A549 (cell line): Measurements from ENCODE around the gene PDGFD. TPM values are rescaled to one million over a fixed set of nuclear protein-coding genes. Genes with fewer than 3 reads are reported as not detected.

Experiments
- ATAC-seq, 2 experiments: fragments of 200-7000 bp in 1 of 2; fragments of >200 bp in 1 of 2; cut with Nextera tagmentation in 1 of 2; cut with Tn5 transposase in 1 of 2; 3 replicates each; pipeline versions ENCODE4 v1.8.0 to v1.9.1; 2018 to 2020; ENCODE audit warnings: mild to moderate bottlenecking in 1 of 2, moderate library complexity in 1 of 2
- CTCF ChIA-PET: fragments of 300-600 bp; sonication (Branson Sonifier 250); formaldehyde crosslinking; extraction: SDS; loops from one replicate; lab custom pipeline; 2021; ENCODE audit warnings: antibody characterized with exemption, inconsistent platforms; lab: Yijun Ruan, JAX
- POLR2A ChIA-PET: fragments of 350-600 bp; formaldehyde crosslinking; extraction: SDS; loops from one replicate; lab custom pipeline; 2021; ENCODE audit warnings: antibody characterized with exemption, inconsistent platforms; lab: Yijun Ruan, JAX
- DNase-seq, 2 experiments: peaks; one replicate each; pipeline versions ENCODE4 v3.0.0 to v3.0.0-alpha.2; 2011 to 2016; ENCODE audit warnings: low read depth in 1 of 2, low spot score in 1 of 2
- FAIRE-seq: peaks from 2 replicates; lab custom pipeline; 2011; peaks lifted over from hg19 to GRCh38; lab: Jason Lieb, UNC
- H3K27ac ChIP-seq, 2 experiments: fragments of >200 bp; sonication (Bioruptor Twin); formaldehyde crosslinking; 3 replicates each; pipeline ENCODE4 v1.5.1; 2016 to 2017
- H3K4me1 ChIP-seq: fragments of >200 bp; sonication (Bioruptor Twin); formaldehyde crosslinking; 3 replicates; pipeline ENCODE4 v1.6.1; 2016
- H3K4me2 ChIP-seq: fragments of >200 bp; sonication (Bioruptor Twin); formaldehyde crosslinking; 3 replicates; pipeline ENCODE4 v1.6.1; 2016
- H3K4me3 ChIP-seq: fragments of >200 bp; sonication (Bioruptor Twin); formaldehyde crosslinking; 3 replicates; pipeline ENCODE4 v1.5.1; 2016
- H3K9me3 ChIP-seq: fragments of >200 bp; sonication (Bioruptor Twin); formaldehyde crosslinking; 3 replicates; pipeline ENCODE4 v1.6.1; 2016
- BCL3 ChIP-seq: fragments of >200 bp; sonication (Bioruptor Twin); formaldehyde crosslinking; IDR thresholded peaks from 3 replicates; pipeline ENCODE4 v1.6.1; 2016
- CBX8 ChIP-seq: fragments of 200-600 bp; sonication (generic); IDR thresholded peaks from 2 replicates; pipeline ENCODE4 v1.6.1; 2016
- CEBPB ChIP-seq, 2 experiments: fragments of >200 bp in 1 of 2; sonication (Bioruptor Twin) in 1 of 2; formaldehyde crosslinking in 1 of 2; IDR thresholded peaks; 2 replicates each; pipeline ENCODE4 v1.6.1; 2012 to 2016
- CHD4 ChIP-seq: fragments of 200-600 bp; sonication (generic); IDR thresholded peaks from 2 replicates; pipeline ENCODE4 v1.6.1; 2016; ENCODE audit warnings: antibody characterized with exemption, mild to moderate bottlenecking, borderline replicate concordance
- E2F6 ChIP-seq: IDR thresholded peaks from 2 replicates; pipeline ENCODE4 v1.6.1; 2012; ENCODE audit warnings: low read depth, borderline replicate concordance
- ELK1 ChIP-seq: fragments of 150-350 bp; IDR thresholded peaks from 2 replicates; pipeline ENCODE4 v1.6.1; 2014; ENCODE audit warnings: low read depth, mild to moderate bottlenecking, low read length
- EP300 ChIP-seq, 2 experiments: fragments of >200 bp; sonication (Bioruptor Twin); formaldehyde crosslinking; IDR thresholded peaks; 2 replicates in 1 of 2; 3 replicates in 1 of 2; pipeline ENCODE4 v1.6.1; 2016 to 2017
- ESRRA ChIP-seq: fragments of 150-350 bp; IDR thresholded peaks from 2 replicates; pipeline ENCODE4 v1.6.1; 2014; ENCODE audit warnings: mild to moderate bottlenecking, low read length, borderline replicate concordance
- HMGXB4 ChIP-seq: fragments of 250-450 bp; sonication (Bioruptor Pico); IDR thresholded peaks from 2 replicates; pipeline ENCODE4 v1.5.0; 2021; ENCODE audit warnings: mild to moderate bottlenecking, moderate library complexity, borderline replicate concordance
- HOXB13 ChIP-seq: fragments of 250-450 bp; sonication (Bioruptor Pico); IDR thresholded peaks from 2 replicates; pipeline ENCODE4 v1.5.0; 2020; ENCODE audit warnings: low read depth, mild to moderate bottlenecking, moderate library complexity
- JUNB ChIP-seq: fragments of >200 bp; sonication (Bioruptor Twin); formaldehyde crosslinking; IDR thresholded peaks from 2 replicates; pipeline ENCODE4 v1.6.1; 2016
- KDM5A ChIP-seq: fragments of 200-600 bp; sonication (generic); IDR thresholded peaks from 2 replicates; pipeline ENCODE4 v1.6.1; 2016; ENCODE audit warnings: antibody characterized with exemption, mild to moderate bottlenecking
- MAFK ChIP-seq: fragments of 450-650 bp; IDR thresholded peaks from 2 replicates; pipeline ENCODE4 v1.6.1; 2014; ENCODE audit not compliant: partially characterized antibody
- MYC ChIP-seq: IDR thresholded peaks from 2 replicates; pipeline ENCODE4 v1.6.1; 2012; ENCODE audit warnings: mild to moderate bottlenecking, inconsistent platforms, low read length, improper control_type of control experiment, borderline replicate concordance
- NFE2L2 ChIP-seq: fragments of 150-350 bp; conservative IDR thresholded peaks from 2 replicates; pipeline ENCODE4 v1.6.1; 2014; ENCODE audit warnings: low read length
- NR3C1 ChIP-seq: fragments of >200 bp; sonication (Bioruptor Twin); formaldehyde crosslinking; IDR thresholded peaks from 3 replicates; pipeline ENCODE4 v1.6.1; 2017
- PBX3 ChIP-seq: IDR thresholded peaks from 2 replicates; pipeline ENCODE4 v1.6.1; 2012
- RCOR1 ChIP-seq: fragments of 150-350 bp; IDR thresholded peaks from 2 replicates; pipeline ENCODE4 v1.6.1; 2014; ENCODE audit warnings: antibody characterized with exemption, low read length, low read depth
- SMC3 ChIP-seq: fragments of >200 bp; sonication (Bioruptor Twin); formaldehyde crosslinking; IDR thresholded peaks from 3 replicates; pipeline ENCODE4 v1.6.1; 2018; ENCODE audit warnings: inconsistent platforms
- SREBF2 ChIP-seq: fragments of 450-650 bp; IDR thresholded peaks from 2 replicates; pipeline ENCODE4 v1.6.1; 2014; ENCODE audit warnings: mild to moderate bottlenecking, moderate library complexity
- TFCP2L1 ChIP-seq: fragments of 250-450 bp; sonication (Bioruptor Pico); IDR thresholded peaks from 2 replicates; pipeline ENCODE4 v1.5.0; 2021; ENCODE audit warnings: mild to moderate bottlenecking
- ZC3H11A ChIP-seq: fragments of 450-650 bp; IDR thresholded peaks from 2 replicates; pipeline ENCODE4 v1.6.1; 2014; ENCODE audit warnings: antibody characterized with exemption, mild to moderate bottlenecking
- ZFP36 ChIP-seq: fragments of 450-650 bp; IDR thresholded peaks from 2 replicates; pipeline ENCODE4 v1.6.1; 2014; ENCODE audit warnings: borderline replicate concordance; ENCODE audit not compliant: partially characterized antibody
- ZSCAN20 ChIP-seq: fragments of 250-450 bp; sonication (Bioruptor Pico); IDR thresholded peaks from 2 replicates; pipeline ENCODE4 v1.8.0; 2022; ENCODE audit warnings: mild to moderate bottlenecking, moderate library complexity
- WGBS: methylation state at CpG from one replicate; pipeline ENCODE4 v1.1.6; 2017; ENCODE audit errors: missing lambda C conversion rate; 5-methylcytosine and 5-hydroxymethylcytosine counted together
- polyA plus RNA-seq, 4 experiments: library from polyadenylated mRNA; depleted of rRNA in 3 of 4; stranded (reverse); fragments of >200 nt; fragmentation: RNase III in 1 of 4; extraction: RNeasy Plus Mini Kit Qiagen cat#74134 plus additional on column Dnase treatment in 1 of 4; gene quantifications; 2 replicates in 3 of 4; 3 replicates in 1 of 4; pipeline ENCODE4 v1.2.3, GENCODE V29; 2011 to 2017

PDGFD gene
- polyA plus RNA-seq, 2 of the 4 experiments (the other 2 are of a cell fraction) = 11.1 to 29.7 TPM

GRCh38 chr11:104057908-104058307, 106.0 kb downstream of the PDGFD start:
- no peak overlapping the region for H3K27ac ChIP-seq
- ATAC-seq = no peak
- H3K4me1 ChIP-seq = 0 out of 3 replicates have a peak, but pooled peaks cover 6% of the 10 kb centered on the region
- DNase-seq = no peak
- FAIRE-seq = no peak
- no peak overlapping the region for H3K4me3 ChIP-seq
- H3K4me2 ChIP-seq = no peak overlapping the region
- ChIA-PET CTCF (no interaction called here), POLR2A (no interaction called here)
- H3K9me3 ChIP-seq = no peaks in the 10 kb centered on the region
- 92% methylated on average over 5 of the region's 5 CpGs for WGBS
- TF ChIP-seq MAFK (peak; percentile 36), EP300 (IDR thresholded peaks at IDR 0.05) (no peak)

- H3K27ac ChIP-seq = no peak overlapping the region
- FAIRE-seq (no peak), DNase-seq (no peak), ATAC-seq (no peak)
- 0 out of 3 replicates have a peak, but pooled peaks cover 6% of the 10 kb centered on the region for H3K4me1 ChIP-seq
- no peak overlapping the region for H3K4me3 ChIP-seq
- H3K9me3 ChIP-seq = no peaks in the 10 kb centered on the region
- ChIA-PET POLR2A (no interaction called here), CTCF (no interaction called here)
- H3K4me2 ChIP-seq = no peak overlapping the region
- TF ChIP-seq ESRRA (no peak), SREBF2 (no peak), E2F6 (no peak), MYC (no peak), ZFP36 (no peak), ZSCAN20 (no peak), RCOR1 (no peak), ZC3H11A (no peak), TFCP2L1 (CRISPR knock-in tag) (no peak), HOXB13 (CRISPR knock-in tag) (no peak), KDM5A (no peak), ELK1 (no peak), NR3C1 (no peak), EP300 (IDR thresholded peaks at IDR 0.05) (no peak), BCL3 (no peak), CEBPB (IDR thresholded peaks at IDR 0.05) (no peak), JUNB (no peak), SMC3 (no peak), PBX3 (no peak), CHD4 (no peak)
- WGBS = 93% methylated on average over 1 of the region's 1 CpG
Measured at GRCh38 chr11:104055596-104055995, 108.4 kb downstream of the PDGFD start.

- ATAC-seq (no peak), FAIRE-seq (no peak), DNase-seq (no peak)
- Histone ChIP-seq H3K4me1 (0 out of 3 replicates have a peak, but pooled peaks cover 6% of the 10 kb centered on the region), H3K4me3 (no peak overlapping the region), H3K4me2 (no peak overlapping the region), H3K9me3 (no peaks in the 10 kb centered on the region), H3K27ac (no peak overlapping the region)
- WGBS = 78% methylated on average over 4 of the region's 4 CpGs
- POLR2A ChIA-PET = no interaction called here
- TF ChIP-seq CBX8 = no peak
- TF ChIP-seq ESRRA = no peak
- TF ChIP-seq CEBPB (IDR thresholded peaks at IDR 0.05) = no peak
- TF ChIP-seq HMGXB4 (CRISPR knock-in tag) = no peak
- no peak for TF ChIP-seq JUNB
- TF ChIP-seq SMC3 = no peak
- TF ChIP-seq RCOR1 = no peak
- TF ChIP-seq NFE2L2 = no peak
- no peak for TF ChIP-seq TFCP2L1 (CRISPR knock-in tag)
- CTCF ChIA-PET = no interaction called here
Measured at GRCh38 chr11:104054911-104055529, 108.9 kb downstream of the PDGFD start.
